ENCODE measurements around the gene B4GALT5. TPM values are rescaled to one million over a fixed set of nuclear protein-coding genes. Genes with fewer than 3 reads are reported as not detected.
"Not testable (repeated sequence)": the region's sequence is repeated elsewhere in the genome, so short reads cannot be mapped to it uniquely, and the experiment has no call there.

The B4GALT5 gene
- total RNA-seq, 1 donor from 2014 or later: 33.1 TPM

DNA sequence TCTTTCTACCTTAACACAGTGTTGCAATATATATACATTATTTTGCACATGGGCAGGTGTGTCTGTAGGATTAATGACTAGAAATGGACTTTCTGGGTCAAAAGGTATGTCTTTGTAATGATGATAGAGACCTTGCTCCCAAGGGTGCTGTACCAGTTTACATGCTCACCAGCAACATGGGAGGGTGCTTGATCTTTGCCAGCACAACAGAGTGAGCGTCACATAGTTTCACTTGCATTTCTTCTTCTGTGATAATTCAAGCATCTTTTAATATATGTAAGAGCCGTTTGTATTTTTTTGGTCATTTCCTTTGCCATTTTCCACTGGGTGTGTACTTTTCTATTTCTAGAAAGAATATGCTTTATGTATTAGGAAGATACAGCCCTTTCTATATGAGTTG is 23.6 kb upstream of the B4GALT5 start:
- DNase-seq (ENCODE audit: low read depth in 2 of 2): no peak

DNA sequence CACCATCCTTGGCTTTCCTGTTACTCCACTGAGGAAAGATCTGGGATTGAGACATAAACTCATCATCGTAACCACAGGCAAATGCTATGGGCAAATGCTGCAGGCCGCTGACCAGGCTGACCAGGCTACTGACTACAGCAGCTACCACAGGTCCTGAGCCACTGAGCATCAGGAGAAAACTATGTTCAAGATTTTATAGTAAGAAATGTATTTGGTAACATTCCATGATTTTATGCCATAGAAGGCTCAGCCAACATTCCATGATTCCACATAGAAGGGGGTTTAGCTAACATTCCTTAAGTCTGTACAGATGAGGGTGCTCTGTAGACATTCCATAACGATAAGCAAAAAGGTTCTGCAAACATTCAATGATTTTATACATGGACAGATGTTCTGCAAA is 16.1 kb upstream of the B4GALT5 start:
- DNase-seq (ENCODE audit: low read depth in 2 of 2): no peak

- DNase-seq (ENCODE audit: low read depth in 2 of 2): no peak
These were observed 14.5 kb upstream of the B4GALT5 start for GRCh38 chr20:49727894-49728885.

GRCh38 chr20:49727478-49727877 is 13.8 kb upstream of the B4GALT5 start:
- DNase-seq (ENCODE audit: low read depth in 2 of 2): no peak

DNA sequence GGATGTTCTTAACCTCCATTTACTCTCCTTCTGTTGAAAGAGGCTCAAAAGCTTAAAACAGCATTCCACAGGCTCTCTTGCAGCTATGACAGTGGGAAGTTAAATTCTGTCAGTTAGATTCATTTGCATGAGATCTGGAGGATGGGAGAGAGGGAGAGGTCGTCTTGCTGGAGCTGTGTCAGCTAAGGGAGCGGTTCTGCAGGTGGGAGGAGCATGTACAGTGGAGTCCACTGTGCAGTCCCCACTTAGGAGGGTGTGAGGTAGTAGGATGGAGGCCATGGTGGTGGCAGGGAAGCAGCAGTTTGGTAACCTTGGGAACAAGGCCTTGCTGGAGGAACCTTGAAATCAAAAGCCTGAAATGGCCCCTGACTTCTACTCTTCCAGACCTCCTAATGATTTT is 12.0 kb upstream of the B4GALT5 start:
- DNase-seq (ENCODE audit: low read depth in 2 of 2): no peak

GRCh38 chr20:49725224-49725606 is 11.5 kb upstream of the B4GALT5 start:
- DNase-seq (ENCODE audit: low read depth in 2 of 2): not testable (repeated sequence)

DNA sequence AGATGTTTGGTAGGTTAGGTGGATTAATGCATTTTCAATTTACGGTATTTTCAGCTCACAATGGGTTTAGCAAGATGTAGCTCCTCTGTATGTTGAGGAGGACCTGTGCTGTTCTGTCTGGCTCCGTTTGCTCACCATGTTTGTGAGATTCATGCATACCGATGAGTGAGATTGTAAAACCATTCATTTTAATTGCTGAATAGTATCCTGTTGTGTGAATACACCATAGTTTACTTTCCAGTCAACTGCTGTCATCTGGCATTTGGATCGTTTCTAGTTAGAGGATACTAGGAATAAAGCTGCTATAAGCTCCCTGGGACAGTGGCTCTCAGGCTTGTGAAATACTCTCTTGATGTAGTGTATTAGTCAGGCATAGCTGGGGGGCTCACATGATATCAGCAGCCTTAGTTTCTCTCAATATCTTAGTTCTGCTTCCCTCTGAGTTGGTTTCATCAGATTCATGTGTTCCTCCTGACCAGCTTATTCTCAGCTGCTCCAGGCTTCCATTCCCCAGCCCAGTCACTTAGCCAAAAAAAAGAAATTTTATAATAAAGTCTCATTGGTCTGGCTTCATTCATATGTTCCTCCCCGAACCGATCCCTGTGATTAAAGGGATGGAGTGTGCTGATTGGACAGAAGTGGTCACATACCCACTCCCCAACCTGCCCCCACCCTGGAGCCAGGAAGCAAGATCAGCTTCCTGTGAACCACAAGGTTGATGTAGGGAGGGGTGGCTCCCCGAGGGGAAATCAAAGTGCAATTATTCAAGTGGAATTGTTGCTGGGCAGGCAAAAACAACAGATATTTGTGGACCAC is 10.9 kb upstream of the B4GALT5 start:
- DNase-seq (ENCODE audit: low read depth in 2 of 2): peak; percentile 90 to 98

- DNase-seq (ENCODE audit: low read depth in 2 of 2): not testable (repeated sequence)
These were observed 10.1 kb upstream of the B4GALT5 start for GRCh38 chr20:49723758-49724157.

GRCh38 chr20:49721326-49721725 is 7.6 kb upstream of the B4GALT5 start:
- not testable (repeated sequence) for DNase-seq (ENCODE audit: low read depth in 2 of 2)

DNA sequence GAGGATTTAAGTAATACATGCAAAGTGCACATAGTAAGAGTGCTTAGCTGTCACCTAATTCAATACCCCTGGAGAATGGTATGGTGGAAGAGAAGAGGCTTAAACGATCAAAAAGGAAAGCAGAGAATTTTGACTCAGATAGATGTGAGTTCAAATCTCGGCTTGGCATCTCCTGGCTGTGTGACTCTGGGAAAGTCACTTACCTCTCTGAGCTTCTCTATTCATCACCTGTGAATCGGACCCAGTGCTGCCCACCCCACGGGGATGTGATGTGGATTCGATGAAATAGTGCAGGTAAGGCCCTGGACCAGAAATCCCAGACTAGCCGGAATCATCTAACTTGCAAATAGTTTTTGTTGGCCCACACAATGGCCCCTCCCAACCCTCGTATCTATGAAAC is 1.8 kb upstream of the B4GALT5 start:
- no peak for DNase-seq (ENCODE audit: low read depth in 2 of 2)

DNA sequence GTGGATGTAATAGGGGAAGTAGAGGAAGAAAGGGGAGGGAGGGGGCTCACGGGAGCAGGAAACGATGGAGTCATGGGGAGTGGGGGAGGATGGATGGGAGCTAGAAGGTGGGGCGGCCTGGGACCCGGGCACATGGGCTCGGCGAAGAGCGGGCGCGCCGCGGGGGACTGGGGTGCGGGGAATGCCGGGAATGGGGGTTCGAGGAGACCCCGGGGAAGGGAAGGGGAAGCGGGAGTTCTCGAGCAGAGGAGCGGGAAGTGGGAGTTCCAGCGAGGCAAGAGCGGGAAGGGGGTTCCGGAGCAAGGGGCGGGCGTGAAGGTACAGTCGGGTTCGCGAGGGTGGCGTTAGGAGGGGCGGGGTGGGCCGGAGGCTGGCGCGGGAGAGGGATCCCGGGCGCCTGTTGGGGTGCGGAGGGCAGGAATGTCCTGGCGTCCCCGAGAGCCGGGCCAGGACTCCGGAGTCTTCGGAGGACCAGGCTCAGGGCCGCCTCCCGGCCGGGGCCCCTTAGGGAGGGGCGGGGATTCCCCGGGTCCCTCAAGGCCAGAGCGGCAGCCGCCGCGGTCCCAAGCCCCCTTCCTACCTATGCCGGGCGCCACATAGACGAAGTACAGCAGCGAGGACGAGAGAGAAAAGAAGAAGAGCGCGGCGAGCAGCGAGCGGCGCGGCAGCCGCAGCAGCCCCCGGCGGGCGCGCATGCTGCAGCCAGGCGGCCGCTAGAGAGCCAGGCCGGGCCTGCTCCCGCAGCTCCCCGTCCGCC is 504 bp downstream of the B4GALT5 start:
- peak in 1 of 2 donors; percentile 74 for DNase-seq (ENCODE audit: low read depth in 2 of 2)

- no peak for DNase-seq (ENCODE audit: low read depth in 2 of 2)
These were observed 1.1 kb downstream of the B4GALT5 start for GRCh38 chr20:49712646-49712995.

- no peak for DNase-seq (ENCODE audit: low read depth in 2 of 2)
These were observed 1.6 kb downstream of the B4GALT5 start for GRCh38 chr20:49712118-49712517.

DNA sequence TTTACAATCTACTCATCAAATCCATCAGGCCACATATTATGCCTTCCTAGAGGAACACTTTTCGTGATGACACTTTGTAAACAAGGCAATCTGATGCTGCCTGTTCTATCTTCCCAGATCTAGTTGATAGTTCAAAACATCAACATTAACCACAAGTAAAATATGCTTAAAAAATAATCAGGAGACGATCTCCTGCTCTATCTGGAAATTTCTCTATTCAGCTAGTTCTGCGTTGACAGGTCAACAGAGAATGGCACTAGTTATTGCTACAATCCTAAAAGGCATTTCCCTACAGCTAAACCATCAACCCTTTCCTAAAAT is 2.1 kb downstream of the B4GALT5 start:
- no peak for DNase-seq (ENCODE audit: low read depth in 2 of 2)

DNA sequence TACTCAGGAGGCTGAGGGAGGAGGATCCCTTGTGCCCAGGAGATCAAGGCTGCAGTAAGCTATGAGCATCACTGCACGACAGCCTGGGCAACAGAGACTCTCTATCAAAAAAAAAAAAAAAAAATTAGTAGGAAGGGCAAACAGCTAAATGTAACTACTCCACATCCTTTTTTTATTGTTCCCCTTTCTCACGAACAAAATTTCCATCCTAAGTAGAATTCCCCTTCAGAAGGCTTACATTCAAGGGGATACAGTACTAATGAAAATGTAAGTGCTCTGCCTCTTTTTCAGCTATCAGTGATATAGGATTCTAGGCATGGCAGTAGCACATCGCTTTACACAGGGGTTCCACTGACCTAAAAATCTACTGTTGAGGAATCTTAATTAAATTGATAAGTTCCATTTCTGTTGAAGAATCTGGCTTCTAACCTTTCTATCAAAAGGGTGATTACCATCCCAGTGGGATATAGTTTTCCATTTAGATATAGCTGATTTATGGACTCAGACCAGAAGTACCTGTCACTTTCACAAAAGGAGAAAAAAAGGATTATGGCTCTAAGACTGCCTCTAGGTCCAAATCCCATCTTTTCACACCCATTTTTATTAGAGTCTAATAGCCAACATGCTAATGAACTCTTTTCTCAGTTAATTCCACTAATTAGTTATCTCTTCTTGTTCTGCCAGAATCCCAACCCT is 2.6 kb downstream of the B4GALT5 start:
- DNase-seq (ENCODE audit: low read depth in 2 of 2): no peak

- DNase-seq (ENCODE audit: low read depth in 2 of 2): no peak
These were observed 6.6 kb downstream of the B4GALT5 start for GRCh38 chr20:49707118-49707517.

DNA sequence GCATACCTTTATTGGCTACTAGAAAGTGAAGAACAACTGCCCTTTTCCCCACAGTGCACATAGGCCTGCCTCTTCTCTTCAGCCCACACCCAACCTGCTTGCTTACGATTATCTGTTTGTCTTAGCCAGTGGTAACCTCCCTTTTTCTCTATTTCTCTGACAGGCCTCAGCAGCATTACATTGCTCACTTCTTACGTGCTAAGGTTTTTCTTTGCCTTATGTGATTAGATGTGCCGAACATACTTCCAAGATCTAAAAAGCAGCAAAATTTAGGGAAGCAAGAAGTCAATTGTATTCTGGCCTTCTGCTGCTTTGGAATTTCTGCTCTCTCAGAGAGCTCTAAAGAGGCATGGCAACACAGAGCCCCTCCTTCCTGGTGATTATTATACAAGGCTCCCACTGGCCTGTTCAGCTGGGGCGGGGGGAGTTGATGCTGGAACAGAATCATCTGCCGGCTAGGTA is 7.0 kb downstream of the B4GALT5 start:
- no peak for DNase-seq (ENCODE audit: low read depth in 2 of 2)

DNA sequence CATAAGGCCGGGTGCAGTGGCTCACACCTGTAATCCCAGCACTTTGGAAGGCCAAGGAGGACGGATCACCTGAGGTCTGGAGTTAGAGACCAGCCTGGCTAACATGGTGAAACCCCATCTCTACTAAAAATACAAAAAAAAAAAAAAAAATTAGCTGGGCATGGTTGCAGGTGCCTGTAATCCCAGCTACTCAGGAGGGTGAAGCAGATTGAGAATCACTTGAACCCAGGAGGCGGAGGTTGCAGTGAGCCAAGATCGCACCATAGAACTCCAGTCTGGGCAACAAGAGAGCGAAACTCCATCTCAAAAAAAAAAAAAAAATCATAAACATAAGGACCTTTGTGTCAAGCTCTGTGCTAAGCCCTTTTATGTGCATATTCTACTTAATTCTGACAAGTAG is 7.8 kb downstream of the B4GALT5 start:
- not testable (repeated sequence) for DNase-seq (ENCODE audit: low read depth in 2 of 2)

GRCh38 chr20:49705358-49705757 is 8.3 kb downstream of the B4GALT5 start:
- DNase-seq (ENCODE audit: low read depth in 2 of 2): no peak

DNA sequence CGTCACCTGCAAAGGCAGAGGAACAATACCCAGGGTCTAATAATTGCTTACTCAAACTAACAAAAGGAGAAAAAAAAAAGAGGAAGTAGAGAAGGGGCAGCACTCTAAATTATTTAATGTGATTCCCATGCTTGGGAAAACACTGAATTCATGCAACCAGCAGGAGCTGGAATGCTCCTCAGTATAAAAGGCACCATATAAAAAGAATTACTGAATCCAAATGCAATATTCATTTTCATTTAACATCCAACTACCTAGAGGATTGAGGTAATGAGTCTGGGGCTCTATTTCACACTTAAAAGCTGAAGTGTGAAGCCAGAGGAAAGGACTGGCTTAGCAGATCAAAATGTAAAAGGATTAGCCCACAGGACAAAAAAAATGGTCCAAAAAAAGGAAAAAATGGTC is 8.7 kb downstream of the B4GALT5 start:
- no peak for DNase-seq (ENCODE audit: low read depth in 2 of 2)

- DNase-seq (ENCODE audit: low read depth in 2 of 2): peak in 1 of 2 donors; percentile 56
These were observed 11.8 kb downstream of the B4GALT5 start for GRCh38 chr20:49701916-49702315.
